GM13976 (cell line): ENCODE measurements around the gene TFEB.

Experiments used
- DNase-seq: peaks from one replicate; pipeline ENCODE4 v3.0.0; 2012; ENCODE audit warnings: low spot score
- CTCF ChIP-seq: IDR thresholded peaks from 2 replicates; pipeline ENCODE4 v1.5.1; 2012; ENCODE audit warnings: borderline replicate concordance, mild to moderate bottlenecking; ENCODE audit not compliant: insufficient read depth; ENCODE audit errors: extremely low read depth, missing control alignments, control extremely low read depth
- in situ Hi-C: fragments of 300-500 bp; cut with MboI; formaldehyde crosslinking; loops from one replicate; pipeline ENCODE4 v1.12.0; 2022; ENCODE audit warnings: low sequenced_read_pairs, mixed read lengths, inconsistent platforms; ENCODE audit not compliant: unreplicated experiment

TFEB gene

GRCh38 chr6:41763470-41763869 lies 28.1 kb upstream of the TFEB start:
- TF ChIP-seq CTCF = no peak
- in situ Hi-C loops = no loop called here
- DNase-seq = no peak

- in situ Hi-C loops = loop anchor here (10.0 kb wide), 1 partner anchor 155 kb away; no protein-coding TSS in a partner anchor
- TF ChIP-seq CTCF = no peak
- DNase-seq = no peak
Observed at GRCh38 chr6:41759905-41760579, 24.6 kb upstream of the TFEB start.

GRCh38 chr6:41759106-41759904 lies 23.9 kb upstream of the TFEB start:
- in situ Hi-C loops = loop anchor here (10.0 kb wide), 1 partner anchor 155 kb away; no protein-coding TSS in a partner anchor
- DNase-seq = no peak
- TF ChIP-seq CTCF = no peak

- no peak for TF ChIP-seq CTCF
- in situ Hi-C loops = loop anchor here (10.0 kb wide), 1 partner anchor 154 kb away; no protein-coding TSS in a partner anchor
- no peak for DNase-seq
Observed at GRCh38 chr6:41758641-41759035, 23.2 kb upstream of the TFEB start.

GRCh38 chr6:41757931-41758640 lies 22.7 kb upstream of the TFEB start:
- no peak for TF ChIP-seq CTCF
- DNase-seq = no peak
- in situ Hi-C loops = loop anchor here (10.0 kb wide), 1 partner anchor 153 kb away; no protein-coding TSS in a partner anchor

- in situ Hi-C loops = loop anchor here (10.0 kb wide), 1 partner anchor 152 kb away; no protein-coding TSS in a partner anchor
- no peak for TF ChIP-seq CTCF
- DNase-seq = no peak
Observed at GRCh38 chr6:41757271-41757670, 21.9 kb upstream of the TFEB start.
